Measurements from ENCODE around the gene LYPD3. TPM values are rescaled to one million over a fixed set of nuclear protein-coding genes. Genes with fewer than 3 reads are reported as not detected.

The LYPD3 gene
- total RNA-seq, 1 donor from 2014 or later: 0.17 TPM

DNA sequence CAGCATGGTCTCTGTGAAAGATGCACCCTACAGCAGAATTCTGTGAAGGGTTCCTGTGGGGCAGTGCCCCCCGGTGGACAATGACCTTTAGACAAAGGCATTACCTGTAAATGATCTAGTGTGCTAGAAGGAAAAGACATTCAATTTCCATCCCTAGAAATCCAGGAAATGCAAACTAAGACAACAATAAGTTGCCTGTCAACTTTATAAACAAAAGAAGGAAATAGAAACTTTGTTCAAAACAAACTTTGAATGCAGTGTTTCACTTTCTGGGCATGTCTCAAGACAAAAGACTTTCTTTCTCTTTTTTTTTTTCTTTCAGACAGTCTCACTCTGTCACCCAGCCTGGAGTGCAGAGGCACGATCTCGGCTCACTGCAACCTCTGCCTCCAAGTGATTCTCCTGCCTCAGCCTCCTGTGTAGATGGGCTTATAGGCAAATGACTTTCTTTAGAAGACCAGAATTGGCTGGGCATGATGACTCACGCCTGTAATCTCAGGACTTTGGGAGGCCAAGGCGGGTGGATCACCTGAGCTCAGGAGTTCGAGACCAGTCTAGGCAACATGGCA, 35.2 kb downstream of the LYPD3 start:
- DNase-seq: peak; percentile 5

DNA sequence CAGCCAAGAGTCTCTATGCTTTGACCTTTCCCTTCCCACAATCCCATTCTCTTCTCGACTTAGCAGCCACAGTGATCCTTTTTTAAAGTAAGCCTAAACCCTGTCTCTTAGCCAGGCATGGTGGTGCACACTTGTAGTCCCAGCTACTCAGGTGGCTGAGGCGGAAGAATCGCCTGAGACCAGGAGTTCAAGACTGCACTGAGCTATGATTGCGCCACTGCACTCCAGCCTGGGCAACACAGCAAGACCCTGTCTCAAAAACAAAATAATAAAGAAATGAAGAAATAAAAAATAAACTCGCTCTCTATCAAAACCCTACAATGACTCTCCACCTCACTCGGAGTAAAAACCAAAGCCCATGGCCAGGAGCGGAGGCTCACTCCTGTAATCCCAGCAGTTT, 36.0 kb downstream of the LYPD3 start:
- DNase-seq: no peak

GRCh38 chr19:43425567-43426392, 39.6 kb downstream of the LYPD3 start:
- DNase-seq: peak; percentile 38

GRCh38 chr19:43423779-43424178, 41.6 kb downstream of the LYPD3 start:
- DNase-seq: no peak

DNA sequence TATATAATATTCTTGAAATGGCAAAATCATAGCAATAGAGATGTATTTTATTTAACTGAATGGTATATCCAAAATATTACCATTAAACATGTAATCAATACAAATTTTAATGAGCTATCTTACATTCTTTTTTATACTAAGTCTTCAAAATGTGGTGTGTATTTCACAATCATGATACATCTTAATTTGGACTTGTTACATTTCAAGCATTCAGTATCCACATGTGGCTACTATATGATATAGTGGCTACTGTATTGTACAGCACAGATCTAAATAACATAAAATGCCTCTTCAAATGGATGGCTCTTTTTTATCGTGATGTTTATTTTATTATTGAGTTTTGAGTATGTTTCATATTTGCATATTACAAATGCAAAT, 42.7 kb downstream of the LYPD3 start:
- no peak for DNase-seq

DNA sequence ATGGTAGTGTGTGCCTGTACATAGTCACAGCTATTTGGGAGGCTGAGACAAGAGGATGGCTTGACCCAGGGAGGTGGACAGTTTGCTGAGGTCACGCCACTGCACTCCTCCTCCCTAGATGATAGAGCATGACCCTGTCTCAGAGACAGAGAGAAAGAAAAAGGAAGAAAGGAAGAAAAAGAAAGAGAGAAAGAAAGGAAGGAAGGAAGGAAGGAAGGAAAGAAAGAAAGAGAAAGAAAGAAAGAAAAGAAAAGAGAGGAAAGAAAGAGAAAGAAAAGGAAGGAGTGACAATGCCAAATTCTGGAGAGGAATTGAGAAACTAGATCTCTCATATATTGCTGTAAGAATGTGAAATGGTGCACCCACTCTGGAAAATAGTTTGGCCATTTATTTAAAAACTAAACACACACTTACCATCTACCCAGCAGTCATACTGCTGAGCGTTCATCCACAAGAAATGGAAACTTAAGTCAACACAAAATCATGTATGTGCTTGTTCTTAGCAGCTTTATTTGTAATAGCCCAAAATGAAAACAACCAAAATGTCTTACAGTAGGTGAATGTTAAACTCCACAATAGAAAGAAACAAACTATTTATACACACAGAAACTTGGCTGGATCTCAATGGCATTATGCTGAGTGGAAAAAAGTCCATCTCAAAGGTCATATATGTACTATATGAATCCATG, 43.3 kb downstream of the LYPD3 start:
- DNase-seq: no peak

DNA sequence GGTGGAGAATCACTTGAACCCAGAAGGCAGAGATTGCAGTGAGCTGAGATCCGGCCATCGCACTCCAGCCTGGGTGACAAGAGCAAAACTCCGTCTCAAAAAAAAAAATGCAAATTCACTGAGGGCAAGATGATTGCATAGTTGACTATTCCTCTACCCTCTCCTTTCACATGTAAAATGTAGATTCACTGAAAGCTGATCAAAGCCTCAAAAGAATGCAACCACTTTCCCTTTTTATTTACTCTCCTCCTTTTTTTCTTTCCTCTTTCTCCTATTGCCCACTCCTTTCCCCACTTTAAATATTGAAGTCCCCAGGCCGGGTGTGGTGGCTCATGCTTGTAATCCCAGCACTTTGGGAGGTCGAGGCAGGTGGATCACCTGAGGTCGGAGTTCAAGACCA, 44.5 kb downstream of the LYPD3 start:
- DNase-seq: no peak

- no peak for DNase-seq
Observed at GRCh38 chr19:43416951-43417623, 48.3 kb downstream of the LYPD3 start.

DNA sequence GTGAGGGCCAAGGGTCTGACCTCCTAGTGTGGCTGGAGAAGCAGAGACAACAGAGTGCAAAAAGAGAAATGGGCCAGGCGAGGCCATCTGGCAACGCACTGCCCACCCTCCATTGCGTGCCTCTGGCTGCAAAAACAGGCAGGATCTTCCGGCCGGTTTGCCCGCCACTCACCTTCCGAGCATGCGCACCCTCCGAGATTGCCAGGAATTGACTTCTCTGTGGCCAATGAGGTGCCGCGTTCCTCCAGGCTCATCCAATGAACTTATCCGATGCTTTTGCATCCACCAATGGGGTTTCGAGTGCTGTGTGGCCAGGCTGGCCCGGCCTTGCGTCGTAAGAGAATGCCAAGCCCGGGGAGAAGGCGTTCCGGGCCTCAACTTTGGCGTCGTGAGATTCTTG, 50.9 kb downstream of the LYPD3 start, which contains the start of gene TEX101:
TEX101 (plus strand) TSS at position 337 of the 400 bp plus-strand sequence. CDS start 1,030 bp downstream, outside the sequence.
- no peak for DNase-seq

DNA sequence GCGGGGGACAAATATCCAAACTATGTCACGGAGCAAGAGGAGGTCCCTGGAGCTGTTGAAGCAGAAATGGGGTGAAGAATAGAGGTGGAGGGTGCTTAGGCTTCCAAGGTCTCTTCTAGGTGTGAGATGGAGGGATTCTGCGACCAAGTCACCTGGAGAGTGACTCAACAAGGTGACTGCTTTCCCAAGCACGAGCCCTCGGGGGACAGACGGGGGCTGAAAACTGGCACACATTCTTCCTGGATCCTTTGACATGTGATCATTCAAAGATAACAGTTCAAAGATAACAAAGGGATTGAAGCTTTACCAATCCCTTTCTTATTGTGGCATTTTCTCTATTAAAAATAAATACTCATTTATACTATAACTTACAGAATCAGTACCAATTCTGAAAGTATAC, 53.0 kb downstream of the LYPD3 start:
- DNase-seq: no peak

Other genes with a start within 250 kb of the LYPD3 start
- 0.19 TPM in 1 of 2 replicates, not detected in the other for gene PSG9, start 196.1 kb downstream of the LYPD3 start, total RNA-seq
- 0.05 TPM in 1 of 2 replicates, not detected in the other for gene CD177, start 111.9 kb downstream of the LYPD3 start, total RNA-seq
- not detected in 2 replicates for gene TEX101, start 50.7 kb downstream of the LYPD3 start, total RNA-seq
- gene PHLDB3, start 39.1 kb upstream of the LYPD3 start, total RNA-seq: 34.2 and 49.8 TPM in 2 replicates
- gene ETHE1, start 61.6 kb upstream of the LYPD3 start, total RNA-seq: 102 and 104 TPM in 2 replicates
- 0.23 TPM in 1 of 2 replicates, not detected in the other for gene ZNF575, start 67.6 kb upstream of the LYPD3 start, total RNA-seq
- 16.8 and 18.6 TPM in 2 replicates for gene XRCC1, start 109.9 kb upstream of the LYPD3 start, total RNA-seq
- 0.68 and 3.7 TPM in 2 replicates for gene PINLYP, start 110.2 kb upstream of the LYPD3 start, total RNA-seq
- gene IRGQ, start 130.5 kb upstream of the LYPD3 start, total RNA-seq: 27.2 and 34.6 TPM in 2 replicates
- 10.8 and 12.6 TPM in 2 replicates for gene ZNF576, start 131.0 kb upstream of the LYPD3 start, total RNA-seq
- gene SRRM5, start 146.5 kb upstream of the LYPD3 start, total RNA-seq: 0.05 and 0.17 TPM in 2 replicates
- gene ZNF428, start 154.0 kb upstream of the LYPD3 start, total RNA-seq: 41.5 and 46.5 TPM in 2 replicates
- gene CADM4, start 174.2 kb upstream of the LYPD3 start, total RNA-seq: 8.7 and 11.9 TPM in 2 replicates
- gene PLAUR, start 204.6 kb upstream of the LYPD3 start, total RNA-seq: 23.3 and 24.2 TPM in 2 replicates

All from dermis blood vessel endothelial cell (primary cell).